ENCODE measurements around the gene ARID3B. TPM values are rescaled to one million over a fixed set of nuclear protein-coding genes. Genes with fewer than 3 reads are reported as not detected.
A peak's percentile ranks its signal among the peaks of the same experiment; 100 is the strongest.

ARID3B gene
- total and polyA plus RNA-seq, 2 of the 13 experiments (the other 11 are each of a cell fraction or from before 2014, with no cell fraction given): 5.3 to 12.8 TPM

GRCh38 chr15:74615508-74616365, 74.7 kb downstream of the ARID3B start, which contains the start of gene CLK3 (continued):
- no peak for TF ChIP-seq ZBTB1 (CRISPR knock-in tag; IDR thresholded peaks at IDR 0.05; ENCODE audit: borderline replicate concordance)
- TF ChIP-seq REL (CRISPR knock-in tag; conservative IDR thresholded peaks at IDR 0.05): peak; percentile 84; the same call in 1 of the 2 replicates
- TF ChIP-seq MED13 (CRISPR knock-in tag; IDR thresholded peaks at IDR 0.05): peak; percentile 23; the same call in 1 of the 2 replicates
- 0 out of 2 replicates have a peak, but pooled peaks have one; percentile 67 for TF ChIP-seq ZNF878 (CRISPR knock-in tag; IDR thresholded peaks at IDR 0.05)
- peak; percentile 95 for TF ChIP-seq ZNF816 (CRISPR knock-in tag; IDR thresholded peaks at IDR 0.05; ENCODE audit: borderline replicate concordance)
- peak; percentile 12; the same call in 1 of the 2 replicates for TF ChIP-seq CREBL2 (CRISPR knock-in tag; IDR thresholded peaks at IDR 0.05; ENCODE audit: borderline replicate concordance)
- TF ChIP-seq HDAC6 (IDR thresholded peaks at IDR 0.05; ENCODE audit: low read depth, low read length): no peak
- no peak for TF ChIP-seq TRIM24 (CRISPR knock-in tag; IDR thresholded peaks at IDR 0.05)
- peak; percentile 99 for TF ChIP-seq ZNF639 (CRISPR knock-in tag; conservative IDR thresholded peaks at IDR 0.05)
- no peak for TF ChIP-seq BCLAF1 (IDR thresholded peaks at IDR 0.05)
- TF ChIP-seq ZFP36L2 (CRISPR knock-in tag; IDR thresholded peaks at IDR 0.05): no peak; the same call in 1 of the 2 replicates
- TF ChIP-seq ZNF337 (CRISPR knock-in tag; IDR thresholded peaks at IDR 0.05; ENCODE audit: borderline replicate concordance, low read depth): no peak
- TF ChIP-seq SRY (CRISPR knock-in tag; IDR thresholded peaks at IDR 0.05): peak; percentile 76; the same call in 1 of the 2 replicates
- TF ChIP-seq DR1 (CRISPR knock-in tag; IDR thresholded peaks at IDR 0.05): no peak; the same call in 1 of the 2 replicates
- TF ChIP-seq ISX (CRISPR knock-in tag; conservative IDR thresholded peaks at IDR 0.05): 0 out of 2 replicates have a peak, but pooled peaks have one; percentile 43
- TF ChIP-seq ZNF331 (CRISPR knock-in tag; IDR thresholded peaks at IDR 0.05): no peak; the same call in 1 of the 2 replicates
- no peak for TF ChIP-seq STAT5B (CRISPR knock-in tag; IDR thresholded peaks at IDR 0.05)
- peak; percentile 48; the same call in 1 of the 2 replicates for TF ChIP-seq ZBTB38 (CRISPR knock-in tag; IDR thresholded peaks at IDR 0.05)
- no peak for TF ChIP-seq GPN1 (CRISPR knock-in tag; IDR thresholded peaks at IDR 0.05; ENCODE audit: borderline replicate concordance)
- peak; percentile 27; the same call in 1 of the 2 replicates for TF ChIP-seq ZBTB34 (CRISPR knock-in tag; IDR thresholded peaks at IDR 0.05)
- no peak for TF ChIP-seq ZBTB8A (CRISPR knock-in tag; IDR thresholded peaks at IDR 0.05; ENCODE audit: borderline replicate concordance, low read depth)
- TF ChIP-seq ETV6 (CRISPR knock-in tag; conservative IDR thresholded peaks at IDR 0.05): peak; percentile 60
- peak; percentile 57 for TF ChIP-seq ZNF792 (CRISPR knock-in tag; IDR thresholded peaks at IDR 0.05)
- no peak for TF ChIP-seq SOX6 (IDR thresholded peaks at IDR 0.05)
- TF ChIP-seq SOX6 (CRISPR knock-in tag; IDR thresholded peaks at IDR 0.05): no peak

Measured in HepG2 (cell line).